ENCODE data around the gene CES2.
A peak's percentile ranks its signal among the peaks of the same experiment; 100 is the strongest.

Gene CES2

GRCh38 chr16:66911112-66911511 lies 24.2 kb upstream of the CES2 start (continued):
- TF ChIP-seq ZBTB20 (tag by site-specific recombination; IDR thresholded peaks at IDR 0.05) (no peak), ZNF555 (tag by site-specific recombination; conservative IDR thresholded peaks at IDR 0.05) (no peak), ZNF785 (tag by site-specific recombination; IDR thresholded peaks at IDR 0.05) (no peak), ZNF394 (tag by site-specific recombination; IDR thresholded peaks at IDR 0.05; ENCODE audit: borderline replicate concordance) (no peak), ZXDB (tag by site-specific recombination; IDR thresholded peaks at IDR 0.05) (no peak), ZNF623 (tag by site-specific recombination; IDR thresholded peaks at IDR 0.05) (no peak)

GRCh38 chr16:66911801-66912200 lies 23.5 kb upstream of the CES2 start:
- Histone ChIP-seq H3K4me1 (ENCODE audit: control insufficient read depth, insufficient read depth, low read length) (no peaks in the 10 kb centered on the region), H3K36me3 (ENCODE audit: control insufficient read depth in 2 of 2, insufficient read depth in 1 of 2, low read length in 2 of 2) (no peaks in the 10 kb centered on the region), H3K4me3 (ENCODE audit: low read depth, low read length) (no peak overlapping the region), H3K9me3 (ENCODE audit: control insufficient read depth, insufficient read depth, low read depth, low read length) (no peaks in the 10 kb centered on the region), H3K27ac (ENCODE audit: extremely low read depth, low read depth, low read length) (no peak overlapping the region)
- no peak for TF ChIP-seq ZNF335 (tag by site-specific recombination; conservative IDR thresholded peaks at IDR 0.05)
- TF ChIP-seq ZNF426 (tag by site-specific recombination; IDR thresholded peaks at IDR 0.05) = no peak
- TF ChIP-seq ZNF169 (tag by site-specific recombination; IDR thresholded peaks at IDR 0.05) = no peak
- no peak for TF ChIP-seq ZNF341 (tag by site-specific recombination; IDR thresholded peaks at IDR 0.05; ENCODE audit: low read depth)
- no peak for TF ChIP-seq ZNF398 (tag by site-specific recombination; IDR thresholded peaks at IDR 0.05)
- no peak for TF ChIP-seq ZNF280D (tag by site-specific recombination; IDR thresholded peaks at IDR 0.05)
- no peak for TF ChIP-seq YY2 (tag by site-specific recombination; IDR thresholded peaks at IDR 0.05)
- no peak for TF ChIP-seq MZF1 (tag by site-specific recombination; IDR thresholded peaks at IDR 0.05; ENCODE audit: borderline replicate concordance)
- POLR2A ChIA-PET = no interaction called here
- CTCF ChIA-PET = interaction anchor here (0.8 to 1.1 kb wide), 3 partner anchors 16 to 19 kb away, joined by 3 to 4 read pairs (median 3); no protein-coding TSS in a partner anchor

GRCh38 chr16:66913081-66913480 lies 22.2 kb upstream of the CES2 start:
- no peak overlapping the region for H3K27ac ChIP-seq (ENCODE audit: extremely low read depth, low read depth, low read length)
- H3K4me1 ChIP-seq (ENCODE audit: control insufficient read depth, insufficient read depth, low read length) = no peaks in the 10 kb centered on the region
- no peaks in the 10 kb centered on the region for H3K9me3 ChIP-seq (ENCODE audit: control insufficient read depth, insufficient read depth, low read depth, low read length)
- ChIA-PET POLR2A (interaction anchor here (0.8 kb wide), 1 partner anchor 10 kb away, joined by 3 read pairs; no protein-coding TSS in a partner anchor), CTCF (interaction anchor here (0.6 to 1.1 kb wide), 2 partner anchors 63 to 351 kb away, joined by 3 to 7 read pairs; no protein-coding TSS in a partner anchor)
- H3K36me3 ChIP-seq (ENCODE audit: control insufficient read depth in 2 of 2, insufficient read depth in 1 of 2, low read length in 2 of 2) = no peaks in the 10 kb centered on the region
- H3K4me3 ChIP-seq (ENCODE audit: low read depth, low read length) = no peak overlapping the region
- TF ChIP-seq ZNF324 (tag by site-specific recombination; IDR thresholded peaks at IDR 0.05) = no peak
- no peak for TF ChIP-seq ZNF394 (tag by site-specific recombination; IDR thresholded peaks at IDR 0.05; ENCODE audit: borderline replicate concordance)
- TF ChIP-seq REST (tag by site-specific recombination; IDR thresholded peaks at IDR 0.05) = peak; percentile 86
- TF ChIP-seq HIC1 (tag by site-specific recombination; IDR thresholded peaks at IDR 0.05) = no peak
- TF ChIP-seq ZNF335 (tag by site-specific recombination; conservative IDR thresholded peaks at IDR 0.05) = no peak
- TF ChIP-seq KLF7 (tag by site-specific recombination; IDR thresholded peaks at IDR 0.05; ENCODE audit: borderline replicate concordance) = no peak

Measured in HEK293 (cell line).